Trophoblast cell (in vitro differentiated cells and primary cell): Measurements from ENCODE around the gene CDX1.

Experiments
- DNase-seq, 2 donors: peaks; one replicate each; pipeline ENCODE4 v3.0.0-alpha.2; 2016
- H2AFZ ChIP-seq: 2 replicates; pipeline ENCODE4 v1.6.1; 2013; ENCODE audit warnings: low read length, moderate library complexity, mild to moderate bottlenecking; ENCODE audit not compliant: insufficient read depth, poor library complexity
- H2AK5ac ChIP-seq: 2 replicates; pipeline ENCODE4 v1.6.1; 2013; ENCODE audit warnings: mild to moderate bottlenecking, low read length
- H2BK120ac ChIP-seq: 2 replicates; pipeline ENCODE4 v1.6.1; 2013; ENCODE audit warnings: low read length, mild to moderate bottlenecking, moderate library complexity; ENCODE audit not compliant: insufficient read depth, poor library complexity
- H2BK12ac ChIP-seq: 2 replicates; pipeline ENCODE4 v1.6.1; 2013; ENCODE audit warnings: mild to moderate bottlenecking, low read length, moderate library complexity
- H2BK5ac ChIP-seq: 2 replicates; pipeline ENCODE4 v1.6.1; 2013; ENCODE audit warnings: low read length, low read depth, moderate library complexity, mild to moderate bottlenecking; ENCODE audit not compliant: poor library complexity
- H3K14ac ChIP-seq: 2 replicates; pipeline ENCODE4 v1.6.1; 2013; ENCODE audit warnings: mild to moderate bottlenecking, low read length
- H3K18ac ChIP-seq: 2 replicates; pipeline ENCODE4 v1.6.1; 2013; ENCODE audit warnings: mild to moderate bottlenecking, low read length
- H3K23ac ChIP-seq: 2 replicates; pipeline ENCODE4 v1.6.1; 2013; ENCODE audit warnings: low read length
- H3K27ac ChIP-seq: 2 replicates; pipeline ENCODE4 v1.5.1; 2013; ENCODE audit warnings: low read depth, mild to moderate bottlenecking, inconsistent platforms, low read length, moderate library complexity
- H3K27me3 ChIP-seq: 2 replicates; pipeline ENCODE4 v1.6.1; 2013; ENCODE audit warnings: inconsistent platforms, mild to moderate bottlenecking, low read length, moderate library complexity; ENCODE audit not compliant: insufficient read depth
- H3K36me3 ChIP-seq, 2 experiments: 1 replicate in 1 of 2; 2 replicates in 1 of 2; pipeline ENCODE4 v1.6.1; 2013; ENCODE audit warnings: low read length in 2 of 2, mild to moderate bottlenecking in 2 of 2, moderate library complexity in 1 of 2; ENCODE audit not compliant: insufficient read depth in 2 of 2, control insufficient read depth in 1 of 2
- H3K4ac ChIP-seq: 2 replicates; pipeline ENCODE4 v1.6.1; 2013; ENCODE audit warnings: low read depth, mild to moderate bottlenecking, low read length, moderate library complexity
- H3K4me1 ChIP-seq, 2 experiments: 1 replicate in 1 of 2; 2 replicates in 1 of 2; pipeline ENCODE4 v1.6.1; 2013; ENCODE audit warnings: low read length in 2 of 2, mild to moderate bottlenecking in 2 of 2, moderate library complexity in 1 of 2; ENCODE audit not compliant: insufficient read depth in 2 of 2, control insufficient read depth in 1 of 2
- H3K4me2 ChIP-seq: 2 replicates; pipeline ENCODE4 v1.6.1; 2013; ENCODE audit warnings: inconsistent platforms, mild to moderate bottlenecking, low read length, moderate library complexity
- H3K4me3 ChIP-seq: 2 replicates; pipeline ENCODE4 v1.5.1; 2013; ENCODE audit warnings: mild to moderate bottlenecking, low read depth, low read length, inconsistent platforms
- H3K79me1 ChIP-seq: one replicate; pipeline ENCODE4 v1.6.1; 2013; ENCODE audit warnings: low read length
- H3K79me2 ChIP-seq: 2 replicates; pipeline ENCODE4 v1.6.1; 2013; ENCODE audit warnings: low read length, mild to moderate bottlenecking; ENCODE audit not compliant: control insufficient read depth, insufficient read depth, poor library complexity
- H3K9ac ChIP-seq: 2 replicates; pipeline ENCODE4 v1.6.1; 2013; ENCODE audit warnings: mild to moderate bottlenecking, low read length
- H3K9me3 ChIP-seq: 2 replicates; pipeline ENCODE4 v1.6.1; 2013; ENCODE audit warnings: low read depth, mild to moderate bottlenecking, control low read depth, inconsistent platforms, low read length; ENCODE audit not compliant: insufficient read depth
- H4K12ac ChIP-seq: 2 replicates; pipeline ENCODE4 v1.6.1; 2013; ENCODE audit warnings: low read depth, mild to moderate bottlenecking, low read length, moderate library complexity
- H4K8ac ChIP-seq: 2 replicates; pipeline ENCODE4 v1.6.1; 2013; ENCODE audit warnings: low read depth, mild to moderate bottlenecking, low read length, moderate library complexity
- H4K91ac ChIP-seq: one replicate; pipeline ENCODE4 v1.6.1; 2013; ENCODE audit warnings: low read depth, mild to moderate bottlenecking, low read length, moderate library complexity
- WGBS: extraction: QIAGEN DNeasy Blood & Tissue Kit; methylation state at CpG from one replicate; pipeline ENCODE4 v1.1.7; 2013; ENCODE audit warnings: missing lambda C conversion rate; ENCODE audit not compliant: insufficient read length, insufficient coverage; ENCODE audit errors: extremely low coverage; 5-methylcytosine and 5-hydroxymethylcytosine counted together

Gene CDX1

GRCh38 chr5:150149618-150150017, 17.0 kb upstream of the CDX1 start:
- Histone ChIP-seq H4K12ac (no peak overlapping the region), H3K14ac (no peak overlapping the region), H3K23ac (no peak overlapping the region), H2BK5ac (no peak overlapping the region), H2AK5ac (peak overlapping the region; percentile 13), H3K27me3 (no peaks in the 10 kb centered on the region), H3K27ac (no peak overlapping the region), H3K79me2 (peaks cover 5% of the 10 kb centered on the region), H4K91ac (peak overlapping the region; percentile 27), H3K18ac (no peak overlapping the region), H3K4me2 (no peak overlapping the region), H3K4ac (peak overlapping the region; percentile 36), H3K4me3 (no peak overlapping the region), H3K9ac (no peak overlapping the region), H2AFZ (no peak overlapping the region), H2BK12ac (peak overlapping the region; percentile 38), H3K9me3 (no peaks in the 10 kb centered on the region), H2BK120ac (no peak overlapping the region), H3K79me1 (peaks cover 18% of the 10 kb centered on the region), H3K36me3 (peaks cover 23 to 34% of the 10 kb centered on the region in 2 experiments), H4K8ac (no peak overlapping the region), H3K4me1 (peaks cover 16 to 28% of the 10 kb centered on the region in 2 experiments)
- DNase-seq: no peak

DNA sequence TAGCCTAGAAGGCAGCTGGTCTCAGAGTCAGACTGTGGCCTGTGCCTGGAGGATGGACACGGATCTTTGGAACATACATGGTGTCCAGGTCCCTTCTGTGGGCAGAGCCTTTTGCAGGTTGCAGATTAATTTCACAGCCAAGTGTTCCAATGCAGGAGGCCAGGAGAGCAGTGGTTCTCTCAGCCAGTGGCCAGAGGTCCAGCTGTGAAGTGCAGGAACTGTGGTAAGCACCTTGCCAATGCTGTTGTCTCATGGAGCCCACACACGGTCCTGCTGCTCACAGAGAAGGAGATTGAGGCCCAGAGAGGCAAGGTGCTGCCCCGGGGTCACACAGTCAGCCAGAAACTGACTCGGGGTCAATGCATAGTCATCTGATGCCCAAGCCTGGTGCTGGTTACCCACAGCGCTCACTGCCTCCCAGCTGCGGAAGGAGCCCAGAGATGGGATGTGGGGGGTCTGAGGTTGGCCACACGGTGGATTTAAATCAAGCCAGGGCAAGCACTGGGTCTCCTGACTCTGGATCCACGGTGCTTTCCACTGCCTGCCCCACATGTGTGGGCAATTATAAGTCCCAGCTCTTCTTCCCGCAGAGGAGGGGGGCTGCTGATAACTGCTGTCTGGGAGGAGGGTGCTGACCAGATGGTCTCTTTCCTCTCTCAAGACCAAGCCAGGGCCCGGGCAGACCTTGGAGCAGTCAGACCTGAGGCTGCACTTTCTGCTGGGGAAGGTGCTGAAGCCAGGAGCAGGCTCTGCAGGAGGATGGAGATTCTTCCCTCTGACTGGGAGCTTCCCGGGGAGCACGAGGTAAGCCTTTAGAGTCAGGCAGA, 13.7 kb upstream of the CDX1 start:
- no peak for DNase-seq
- Histone ChIP-seq H3K14ac (peak overlapping the region; percentile 12), H3K36me3 (peaks cover 22 to 28% of the 10 kb centered on the region in 2 experiments), H2AFZ (no peak overlapping the region), H2AK5ac (peak overlapping the region; percentile 38), H4K91ac (peak overlapping the region; percentile 4), H3K4me1 (peaks cover 18 to 29% of the 10 kb centered on the region in 2 experiments), H3K9me3 (no peaks in the 10 kb centered on the region), H3K27me3 (no peaks in the 10 kb centered on the region), H3K9ac (no peak overlapping the region), H3K4me2 (no peak overlapping the region), H3K79me1 (peaks cover 22% of the 10 kb centered on the region), H4K12ac (no peak overlapping the region), H3K4me3 (no peak overlapping the region), H3K23ac (no peak overlapping the region), H2BK12ac (peak overlapping the region; percentile 27), H3K18ac (peak overlapping the region; percentile 37), H3K27ac (no peak overlapping the region), H3K79me2 (peaks cover 7% of the 10 kb centered on the region), H3K4ac (no peak overlapping the region), H4K8ac (no peak overlapping the region), H2BK120ac (peak overlapping the region; percentile 4), H2BK5ac (peak overlapping the region; percentile 3)
- no CpG with 5 or more reads among the region's 12 CpGs for WGBS

DNA sequence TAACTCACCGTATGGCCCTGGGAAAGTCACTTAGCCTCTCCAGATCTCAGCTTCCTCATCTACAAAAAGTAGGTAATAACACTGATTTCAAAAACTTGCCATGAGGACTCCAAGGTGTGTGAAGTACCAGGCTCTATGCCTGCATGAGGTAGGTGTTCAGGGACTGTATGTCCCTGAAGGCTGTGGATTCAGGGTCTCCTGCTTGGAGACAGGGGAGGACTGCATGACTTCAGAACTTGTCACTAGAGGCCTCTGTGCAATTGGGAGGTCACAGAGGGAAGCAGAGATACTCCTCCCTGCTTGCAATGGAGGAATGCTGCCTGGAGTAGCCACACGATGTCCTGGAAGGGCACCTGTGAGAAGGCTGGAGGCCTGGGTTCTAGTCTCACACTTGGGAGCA, 13.1 kb upstream of the CDX1 start:
- H3K36me3 ChIP-seq: peaks cover 17 to 25% of the 10 kb centered on the region in 2 experiments
- peak overlapping the region; percentile 12 for H3K14ac ChIP-seq
- WGBS: no CpG with 5 or more reads among the region's 2 CpGs
- H2BK12ac ChIP-seq: peak overlapping the region; percentile 74
- peak overlapping the region; percentile 2 for H4K8ac ChIP-seq
- H2AK5ac ChIP-seq: peak overlapping the region; percentile 31
- no peaks in the 10 kb centered on the region for H3K9me3 ChIP-seq
- peak overlapping the region; percentile 95 for H4K91ac ChIP-seq
- peaks cover 23% of the 10 kb centered on the region for H3K79me1 ChIP-seq
- peak overlapping the region; percentile 11 for H3K4ac ChIP-seq
- H3K4me3 ChIP-seq: no peak overlapping the region
- peaks cover 7% of the 10 kb centered on the region for H3K79me2 ChIP-seq
- H3K9ac ChIP-seq: no peak overlapping the region
- H3K23ac ChIP-seq: no peak overlapping the region
- peaks cover 21 to 32% of the 10 kb centered on the region in 2 experiments for H3K4me1 ChIP-seq
- no peak overlapping the region for H3K27ac ChIP-seq
- H4K12ac ChIP-seq: no peak overlapping the region
- H2AFZ ChIP-seq: no peak overlapping the region
- H2BK120ac ChIP-seq: peak overlapping the region; percentile 19
- no peaks in the 10 kb centered on the region for H3K27me3 ChIP-seq
- H3K18ac ChIP-seq: peak overlapping the region; percentile 24
- DNase-seq: no peak
- H2BK5ac ChIP-seq: peak overlapping the region; percentile 31
- peak overlapping the region; percentile 66 for H3K4me2 ChIP-seq

DNA sequence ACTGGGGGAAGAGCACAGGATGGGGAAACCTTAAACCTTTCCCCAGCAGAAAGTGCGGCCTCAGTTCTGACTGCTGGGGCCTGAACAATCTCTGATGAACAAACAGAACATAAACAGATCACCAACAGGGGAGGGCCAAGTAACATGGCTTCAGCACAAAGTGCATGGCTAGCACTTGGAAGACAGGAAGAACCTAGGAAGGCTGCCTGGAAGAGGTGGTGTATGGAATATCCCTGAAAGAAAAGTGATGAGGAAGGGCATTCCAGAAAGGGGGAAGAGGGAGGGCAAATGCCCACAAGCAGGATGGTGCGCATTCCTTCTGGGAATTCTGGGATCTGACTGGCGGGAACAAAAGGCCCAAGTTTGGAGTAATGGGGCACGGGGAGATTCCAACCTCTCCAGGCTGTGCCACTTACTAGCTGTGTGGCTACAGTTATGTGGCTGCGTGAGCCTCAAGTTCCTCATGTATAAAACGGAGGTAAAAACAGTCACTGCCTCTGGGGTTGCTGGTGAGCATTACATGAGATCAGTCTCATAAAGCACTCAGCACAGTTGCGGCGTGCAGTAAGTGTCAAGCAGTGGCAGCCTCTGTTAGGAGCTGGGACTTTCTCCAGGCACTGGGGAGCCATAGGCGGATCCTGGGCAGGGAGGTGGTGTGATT, 12.5 kb upstream of the CDX1 start:
- H3K4me1 ChIP-seq: peaks cover 21 to 37% of the 10 kb centered on the region in 2 experiments
- H2BK12ac ChIP-seq: peak overlapping the region; percentile 74
- no peaks in the 10 kb centered on the region for H3K27me3 ChIP-seq
- H4K12ac ChIP-seq: peak overlapping the region; percentile 14
- H2AK5ac ChIP-seq: peak overlapping the region; percentile 80
- H4K8ac ChIP-seq: peak overlapping the region; percentile 83
- peak overlapping the region; percentile 60 for H3K4ac ChIP-seq
- peak overlapping the region; percentile 80 for H3K18ac ChIP-seq
- peak; percentile 31 to 54 for DNase-seq
- H3K9me3 ChIP-seq: no peaks in the 10 kb centered on the region
- peak overlapping the region; percentile 84 for H3K14ac ChIP-seq
- H2AFZ ChIP-seq: peak overlapping the region; percentile 23
- peaks cover 7% of the 10 kb centered on the region for H3K79me2 ChIP-seq
- H4K91ac ChIP-seq: peak overlapping the region; percentile 95
- peak overlapping the region; percentile 95 for H2BK120ac ChIP-seq
- peak overlapping the region; percentile 86 for H2BK5ac ChIP-seq
- no CpG with 5 or more reads among the region's 9 CpGs for WGBS
- peaks cover 27% of the 10 kb centered on the region for H3K79me1 ChIP-seq
- peaks cover 11 to 19% of the 10 kb centered on the region in 2 experiments for H3K36me3 ChIP-seq
- peak overlapping the region; percentile 32 for H3K9ac ChIP-seq
- H3K27ac ChIP-seq: peak overlapping the region; percentile 85
- peak overlapping the region; percentile 27 for H3K4me3 ChIP-seq
- no peak overlapping the region for H3K23ac ChIP-seq
- H3K4me2 ChIP-seq: peak overlapping the region; percentile 66
